NCI-H345 (cell line): ENCODE data around the gene TTPAL.

ENCODE experiments used
- DNase-seq: peaks from one replicate; lab custom pipeline; 2025; lab: John Stamatoyannopoulos, UW

TTPAL gene

DNA sequence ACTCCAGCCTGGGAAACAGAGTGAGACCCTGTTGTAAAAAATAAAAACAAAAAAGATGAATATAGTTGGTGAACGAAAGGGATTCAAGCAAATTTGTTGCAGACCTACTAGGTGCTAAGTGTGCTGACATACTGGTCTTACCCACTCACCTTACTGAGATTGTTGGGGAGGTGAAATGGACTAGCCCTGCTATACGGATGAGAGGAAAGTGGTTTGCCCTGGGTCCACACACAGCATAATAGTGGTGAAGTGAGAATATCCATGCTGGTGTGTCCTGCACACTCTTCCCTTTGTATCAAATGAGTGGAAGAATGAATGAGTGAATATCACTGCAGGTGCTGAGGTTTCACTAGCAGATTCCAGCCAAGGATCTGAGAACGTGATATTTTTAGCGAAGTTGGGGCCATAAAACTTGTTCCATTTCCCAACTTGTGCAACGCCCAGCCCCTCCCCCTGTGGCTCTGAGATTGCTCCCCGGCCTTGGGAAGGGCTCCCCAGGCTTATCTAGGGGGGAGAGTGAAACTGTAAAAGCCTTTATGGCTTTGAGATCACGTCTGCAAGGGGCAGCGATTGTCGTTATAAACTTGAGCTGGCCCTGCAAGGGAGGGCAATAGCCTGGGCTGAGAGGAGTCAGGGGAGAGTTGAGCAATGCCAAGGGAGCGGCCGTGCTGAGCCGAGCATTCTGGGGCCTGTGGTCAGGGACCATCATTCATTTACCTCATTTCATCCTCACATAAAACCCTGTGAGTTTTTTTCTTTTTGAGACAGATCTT, 33.2 kb upstream of the TTPAL start:
- no peak for DNase-seq

DNA sequence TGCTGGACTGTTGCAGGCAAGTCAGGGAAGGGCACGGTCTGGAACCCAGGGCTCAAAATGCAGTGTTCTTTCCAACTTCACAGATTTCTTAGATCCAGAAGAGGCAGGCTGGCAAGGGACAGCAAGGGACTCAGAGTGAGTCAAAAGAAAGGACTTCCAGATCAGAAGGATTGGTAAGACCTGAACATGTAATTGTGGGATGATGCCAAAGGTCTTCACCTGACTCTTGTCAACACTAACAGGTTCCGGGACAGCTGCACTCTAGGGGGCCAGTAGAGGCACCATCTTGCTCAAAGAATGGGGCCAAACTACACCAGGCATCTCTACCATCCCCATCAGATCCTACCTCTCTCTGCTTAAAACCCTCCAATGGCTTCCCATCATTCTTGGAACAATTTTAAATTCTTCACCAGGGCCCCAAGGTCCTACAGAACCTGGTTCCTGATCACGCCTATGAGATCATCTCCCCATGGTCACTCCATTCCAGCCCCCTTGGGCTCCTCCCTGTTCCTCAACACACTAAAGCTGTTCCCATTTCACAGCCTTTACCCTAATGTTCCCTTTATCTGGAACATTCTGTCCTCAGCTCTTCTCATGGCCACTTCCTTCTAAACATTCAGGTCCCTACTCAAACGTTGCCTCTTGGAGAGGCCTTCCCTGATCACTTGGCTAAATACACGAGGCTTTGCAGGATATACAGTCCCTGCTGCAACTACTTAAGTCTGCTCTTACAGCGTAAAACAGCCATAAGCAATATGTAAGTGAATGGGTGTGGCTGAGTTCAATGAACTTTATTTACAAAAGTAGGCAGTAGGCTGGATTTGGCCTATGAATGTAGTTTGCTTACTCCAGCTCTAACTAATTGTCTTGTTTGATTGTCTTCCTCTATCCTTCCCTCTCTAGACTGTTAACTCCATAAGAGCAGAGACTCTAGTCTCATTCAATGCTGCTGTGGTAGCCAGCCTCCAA, 29.6 kb upstream of the TTPAL start:
- DNase-seq: no peak

DNA sequence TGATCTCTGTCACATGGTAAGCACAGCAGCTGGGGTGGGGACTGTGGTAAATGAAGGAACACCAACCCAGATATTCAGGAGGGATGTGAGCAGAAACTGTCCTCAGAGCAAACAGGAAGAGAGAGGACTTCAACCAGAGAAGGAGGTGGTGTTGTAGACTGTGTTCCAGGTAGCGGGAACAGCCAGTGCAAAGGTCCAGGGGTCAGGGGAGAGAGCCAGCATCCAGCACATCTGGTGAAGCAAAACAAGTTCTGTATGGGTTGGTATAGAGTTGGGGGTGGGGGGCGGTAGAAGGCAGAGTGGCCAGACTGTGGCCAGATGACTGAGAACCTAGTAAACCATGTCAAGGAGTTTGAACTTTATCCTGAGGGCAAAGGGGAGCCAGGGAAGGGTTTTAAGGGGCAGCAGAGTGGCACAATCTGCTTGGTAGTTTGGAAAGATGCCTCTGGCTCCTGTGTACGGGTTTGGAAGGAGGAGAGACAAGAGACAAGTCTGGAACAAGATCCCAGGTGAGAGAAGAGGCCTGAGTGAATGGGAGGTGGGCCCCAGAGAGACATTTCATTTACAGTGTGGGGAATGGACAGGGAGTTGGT, 27.8 kb upstream of the TTPAL start:
- DNase-seq: no peak

- DNase-seq: no peak
Measured at GRCh38 chr20:44448753-44449546, 26.7 kb upstream of the TTPAL start.

DNA sequence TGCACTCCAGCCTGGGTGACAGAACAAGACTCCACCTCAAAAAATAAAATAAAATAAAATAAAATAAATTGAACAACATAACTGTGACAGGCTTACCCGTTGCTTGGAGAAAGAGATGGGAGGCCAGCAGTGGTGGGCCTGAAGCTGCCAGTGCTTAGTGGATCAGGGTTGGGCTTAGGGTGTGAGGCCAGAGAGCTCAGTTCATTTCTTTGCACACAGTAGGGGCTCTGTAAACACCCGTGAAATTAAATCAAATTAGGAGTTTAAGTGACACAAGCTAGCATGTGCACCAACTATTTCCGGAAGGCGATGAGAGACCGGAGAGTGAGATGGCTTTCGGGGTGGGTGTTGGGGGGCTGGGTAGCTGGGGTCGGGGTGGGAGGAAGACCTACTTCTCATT, 25.8 kb upstream of the TTPAL start:
- no peak for DNase-seq

DNA sequence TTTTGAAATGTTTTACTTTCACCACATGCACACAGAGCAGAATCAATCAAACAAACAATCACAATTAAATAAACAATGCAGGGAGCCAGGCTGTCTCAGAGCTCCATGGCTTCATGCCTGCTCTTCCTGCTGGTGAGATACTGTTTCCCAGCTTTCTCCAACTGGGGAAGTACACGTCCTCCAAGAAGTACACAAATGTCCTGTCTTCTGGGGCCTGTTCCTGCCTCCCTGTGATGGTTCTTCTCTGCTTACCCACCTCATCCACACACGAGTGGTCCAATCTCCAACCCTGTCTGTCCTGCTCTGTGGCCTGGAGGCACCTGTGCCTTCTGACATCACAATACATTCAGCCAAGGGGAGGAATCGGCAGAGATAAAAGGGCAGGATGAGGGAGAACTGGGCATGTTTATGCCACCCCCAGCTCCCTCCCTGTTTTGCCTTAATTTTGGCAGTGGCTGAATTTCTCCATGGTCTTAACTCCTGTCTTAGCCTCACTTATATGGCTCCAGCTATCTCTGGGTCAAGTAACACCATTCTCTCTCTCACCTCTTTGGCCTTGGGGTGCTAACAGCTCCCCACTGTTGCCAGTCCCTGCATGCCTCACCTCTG, 25.3 kb upstream of the TTPAL start:
- DNase-seq: no peak

DNA sequence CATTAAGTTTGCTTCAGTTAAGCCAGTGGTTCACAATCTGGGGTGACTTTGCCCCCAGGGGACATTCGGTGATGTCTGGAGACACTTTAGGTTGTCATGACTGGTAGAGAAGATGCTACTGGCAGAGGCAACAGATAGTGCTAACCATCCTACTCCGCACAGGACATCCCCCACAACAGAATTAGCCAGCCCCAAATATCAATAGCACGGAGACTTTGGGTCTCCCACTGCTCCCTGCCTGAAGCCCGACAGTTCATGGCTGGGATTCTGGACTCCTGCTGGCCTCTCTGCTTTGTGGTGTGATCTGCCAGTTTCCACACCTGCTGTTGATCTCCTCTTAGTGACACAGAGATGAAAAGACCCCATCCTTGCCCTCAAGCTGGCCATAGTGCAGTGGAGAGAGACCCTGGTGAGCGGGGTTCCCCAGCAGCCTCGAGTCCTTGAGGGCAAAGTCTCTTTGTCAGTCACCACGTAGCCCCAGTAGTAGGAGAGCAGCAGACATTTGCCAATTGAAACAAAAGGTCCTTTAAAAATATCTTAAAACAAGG, 24.7 kb upstream of the TTPAL start:
- no peak for DNase-seq

- DNase-seq: no peak
Measured at GRCh38 chr20:44454306-44454963, 21.2 kb upstream of the TTPAL start.

- no peak for DNase-seq
Measured at GRCh38 chr20:44455126-44455525, 20.5 kb upstream of the TTPAL start.

- no peak for DNase-seq
Measured at GRCh38 chr20:44456611-44457010, 19.1 kb upstream of the TTPAL start.

DNA sequence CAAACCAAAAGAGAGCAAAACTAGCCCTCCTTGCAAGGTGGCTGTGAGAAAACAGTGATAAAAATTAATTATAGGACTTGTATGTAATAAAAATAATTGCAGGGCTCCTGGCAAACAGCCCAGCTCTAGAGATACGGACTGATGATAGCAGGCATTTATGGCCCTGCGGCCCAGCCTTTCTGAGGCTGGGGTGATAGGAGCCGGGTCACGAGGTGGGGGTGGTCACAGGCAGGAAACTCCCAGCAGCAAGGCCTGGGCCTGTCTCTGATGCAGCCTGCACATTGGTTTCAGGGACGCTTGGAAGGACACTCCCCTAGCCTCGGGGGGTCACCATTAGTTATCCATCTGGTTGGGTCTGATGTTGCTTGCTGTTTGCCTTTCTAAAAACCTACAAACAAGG, 18.7 kb upstream of the TTPAL start:
- no peak for DNase-seq

DNA sequence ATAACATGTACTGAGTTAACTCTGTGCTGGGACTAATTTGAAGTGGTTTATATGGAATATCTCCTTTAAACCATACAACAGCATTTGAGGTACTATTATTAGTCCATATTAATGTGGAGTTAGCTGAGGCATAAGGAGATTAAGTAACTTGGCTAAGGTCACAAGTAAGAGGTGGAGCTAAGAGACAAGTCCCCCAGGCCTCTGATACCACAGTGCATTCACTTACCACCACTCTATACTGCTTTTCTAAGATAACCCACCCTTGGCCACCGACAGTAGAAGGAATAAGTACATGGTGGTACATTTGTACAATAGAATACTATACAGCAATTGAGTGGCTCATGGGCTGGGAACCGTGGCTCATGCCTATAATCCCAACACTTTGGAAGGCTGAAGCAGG, 16.4 kb upstream of the TTPAL start:
- DNase-seq: no peak

- peak; percentile 17 for DNase-seq
Measured at GRCh38 chr20:44460795-44461141, 14.9 kb upstream of the TTPAL start.

- DNase-seq: no peak
Measured at GRCh38 chr20:44461142-44461802, 14.4 kb upstream of the TTPAL start.

DNA sequence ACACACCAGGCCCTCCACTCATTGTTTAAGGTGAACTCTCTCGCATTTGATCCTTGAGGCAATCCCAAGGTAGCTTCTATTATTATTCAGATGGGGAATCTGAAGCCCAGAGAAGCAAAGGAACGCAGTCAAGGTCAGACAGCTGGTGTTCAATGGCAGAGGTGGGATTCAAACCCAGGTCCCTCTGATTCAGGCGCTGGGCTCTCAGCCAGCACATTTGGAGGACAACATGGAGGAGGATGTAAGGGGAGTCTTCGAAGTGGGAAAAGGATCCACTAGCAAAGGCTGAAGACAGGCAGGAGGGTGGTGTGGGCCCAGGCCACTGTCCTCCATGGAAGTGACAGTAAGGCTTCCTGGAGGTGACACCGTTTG, 13.9 kb upstream of the TTPAL start:
- DNase-seq: no peak

GRCh38 chr20:44463466-44463865, 12.2 kb upstream of the TTPAL start:
- DNase-seq: no peak

- no peak for DNase-seq
Measured at GRCh38 chr20:44464514-44464913, 11.2 kb upstream of the TTPAL start.

- DNase-seq: peak; percentile 7
Measured at GRCh38 chr20:44465001-44465560, 10.6 kb upstream of the TTPAL start.

DNA sequence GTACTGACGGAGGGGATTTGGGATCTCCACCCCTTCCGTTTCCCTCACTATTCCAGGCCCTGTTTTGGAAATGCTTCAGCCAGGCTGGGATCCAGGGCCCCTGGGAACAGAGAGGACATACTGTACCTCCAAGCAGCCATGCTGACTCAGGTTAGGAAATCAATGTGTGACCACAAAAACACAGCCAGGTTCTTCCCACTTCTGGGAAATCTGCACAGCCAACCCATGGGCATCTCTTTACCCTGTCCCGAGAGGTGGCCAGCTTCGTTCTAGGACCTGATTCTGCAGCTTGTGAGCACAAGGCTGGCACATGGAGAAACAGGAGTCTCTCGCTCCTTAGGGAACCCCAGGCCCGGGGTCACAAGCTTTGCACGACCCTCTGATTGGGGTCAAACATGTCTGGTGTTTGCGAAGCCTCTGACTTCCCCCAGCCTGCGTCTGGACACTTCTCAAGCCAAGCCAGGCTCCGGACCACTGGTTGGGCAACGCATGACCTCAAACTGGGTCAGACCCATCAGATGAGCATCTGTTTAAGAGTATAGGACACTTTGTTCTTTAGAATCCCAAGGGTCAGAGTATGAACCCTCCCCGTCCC, 8.3 kb upstream of the TTPAL start:
- no peak for DNase-seq
